ENCODE data around the gene CR1L.

CR1L gene

DNA sequence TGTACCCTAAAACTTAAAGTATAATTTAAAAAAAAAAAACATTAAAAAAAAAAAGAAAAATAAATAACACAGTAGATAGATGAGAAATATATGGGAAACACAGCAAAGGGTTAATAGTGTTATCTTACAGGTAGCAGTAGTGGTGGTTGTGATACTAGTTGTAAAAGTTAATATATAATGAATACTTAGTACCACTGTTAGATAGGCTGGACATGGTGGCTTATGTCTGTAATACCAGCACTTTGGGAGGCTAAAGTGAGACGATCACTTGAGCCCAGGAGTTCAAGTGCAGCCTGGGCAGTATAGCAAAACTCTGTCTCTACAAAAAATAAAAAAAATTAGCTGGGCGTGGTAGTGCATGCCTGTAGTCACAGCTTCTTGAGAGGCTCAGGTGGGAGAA, 74.3 kb downstream of the CR1L start:
- TF ChIP-seq TAF1 (IDR thresholded peaks at IDR 0.05; ENCODE audit: low read depth) = no peak
- TF ChIP-seq TCF12 (IDR thresholded peaks at IDR 0.05; ENCODE audit: low read depth) = no peak
- no peak for TF ChIP-seq CEBPB (IDR thresholded peaks at IDR 0.05)
- TF ChIP-seq EGR1 (IDR thresholded peaks at IDR 0.05) = no peak

DNA sequence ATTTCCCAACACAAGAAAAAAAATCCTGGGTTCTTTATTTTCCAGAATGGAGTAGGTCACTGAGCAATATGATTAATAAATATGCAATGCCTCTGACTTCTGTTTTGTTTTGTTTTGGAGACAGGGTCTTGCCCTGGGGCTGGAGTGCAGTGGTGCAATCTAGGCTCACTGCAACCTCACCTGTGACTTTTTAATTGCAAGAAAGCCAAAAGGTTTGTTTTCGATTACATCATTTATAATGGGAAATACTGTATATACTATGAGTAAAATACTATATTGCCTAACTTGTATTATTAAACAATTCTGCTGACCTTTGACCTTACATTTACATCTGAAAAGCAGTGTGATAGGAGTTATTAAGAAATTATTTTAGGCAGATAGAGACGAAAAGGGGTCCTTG, 95.3 kb downstream of the CR1L start:
- TF ChIP-seq TCF12 (IDR thresholded peaks at IDR 0.05; ENCODE audit: low read depth) = no peak
- TF ChIP-seq YY1 (IDR thresholded peaks at IDR 0.05; ENCODE audit: low read depth) = no peak
- TF ChIP-seq, protein P1, sequence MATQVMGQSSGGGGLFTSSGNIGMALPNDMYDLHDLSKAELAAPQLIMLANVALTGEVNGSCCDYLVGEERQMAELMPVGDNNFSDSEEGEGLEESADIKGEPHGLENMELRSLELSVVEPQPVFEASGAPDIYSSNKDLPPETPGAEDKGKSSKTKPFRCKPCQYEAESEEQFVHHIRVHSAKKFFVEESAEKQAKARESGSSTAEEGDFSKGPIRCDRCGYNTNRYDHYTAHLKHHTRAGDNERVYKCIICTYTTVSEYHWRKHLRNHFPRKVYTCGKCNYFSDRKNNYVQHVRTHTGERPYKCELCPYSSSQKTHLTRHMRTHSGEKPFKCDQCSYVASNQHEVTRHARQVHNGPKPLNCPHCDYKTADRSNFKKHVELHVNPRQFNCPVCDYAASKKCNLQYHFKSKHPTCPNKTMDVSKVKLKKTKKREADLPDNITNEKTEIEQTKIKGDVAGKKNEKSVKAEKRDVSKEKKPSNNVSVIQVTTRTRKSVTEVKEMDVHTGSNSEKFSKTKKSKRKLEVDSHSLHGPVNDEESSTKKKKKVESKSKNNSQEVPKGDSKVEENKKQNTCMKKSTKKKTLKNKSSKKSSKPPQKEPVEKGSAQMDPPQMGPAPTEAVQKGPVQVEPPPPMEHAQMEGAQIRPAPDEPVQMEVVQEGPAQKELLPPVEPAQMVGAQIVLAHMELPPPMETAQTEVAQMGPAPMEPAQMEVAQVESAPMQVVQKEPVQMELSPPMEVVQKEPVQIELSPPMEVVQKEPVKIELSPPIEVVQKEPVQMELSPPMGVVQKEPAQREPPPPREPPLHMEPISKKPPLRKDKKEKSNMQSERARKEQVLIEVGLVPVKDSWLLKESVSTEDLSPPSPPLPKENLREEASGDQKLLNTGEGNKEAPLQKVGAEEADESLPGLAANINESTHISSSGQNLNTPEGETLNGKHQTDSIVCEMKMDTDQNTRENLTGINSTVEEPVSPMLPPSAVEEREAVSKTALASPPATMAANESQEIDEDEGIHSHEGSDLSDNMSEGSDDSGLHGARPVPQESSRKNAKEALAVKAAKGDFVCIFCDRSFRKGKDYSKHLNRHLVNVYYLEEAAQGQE (IDR thresholded peaks at IDR 0.05; ENCODE audit: low read depth) = no peak
- no peak for TF ChIP-seq EP300 (IDR thresholded peaks at IDR 0.05; ENCODE audit: borderline replicate concordance)
- no peak for TF ChIP-seq RAD21 (IDR thresholded peaks at IDR 0.05; ENCODE audit: low read depth)
- no peak for TF ChIP-seq FOXM1 (IDR thresholded peaks at IDR 0.05; ENCODE audit: borderline replicate concordance, low read depth)
- TF ChIP-seq, protein P2, sequence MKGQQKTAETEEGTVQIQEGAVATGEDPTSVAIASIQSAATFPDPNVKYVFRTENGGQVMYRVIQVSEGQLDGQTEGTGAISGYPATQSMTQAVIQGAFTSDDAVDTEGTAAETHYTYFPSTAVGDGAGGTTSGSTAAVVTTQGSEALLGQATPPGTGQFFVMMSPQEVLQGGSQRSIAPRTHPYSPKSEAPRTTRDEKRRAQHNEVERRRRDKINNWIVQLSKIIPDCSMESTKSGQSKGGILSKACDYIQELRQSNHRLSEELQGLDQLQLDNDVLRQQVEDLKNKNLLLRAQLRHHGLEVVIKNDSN (IDR thresholded peaks at IDR 0.05) = no peak
- no peak for TF ChIP-seq ZBTB7A (IDR thresholded peaks at IDR 0.05; ENCODE audit: low read depth)
- TF ChIP-seq, protein P3, sequence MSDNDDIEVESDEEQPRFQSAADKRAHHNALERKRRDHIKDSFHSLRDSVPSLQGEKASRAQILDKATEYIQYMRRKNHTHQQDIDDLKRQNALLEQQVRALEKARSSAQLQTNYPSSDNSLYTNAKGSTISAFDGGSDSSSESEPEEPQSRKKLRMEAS (IDR thresholded peaks at IDR 0.05) = no peak
- TF ChIP-seq CREB1 (IDR thresholded peaks at IDR 0.05; ENCODE audit: low read depth) = no peak
- no peak for TF ChIP-seq CEBPB (IDR thresholded peaks at IDR 0.05)
- no peak for TF ChIP-seq NFIC (IDR thresholded peaks at IDR 0.05)
- no peak for TF ChIP-seq TEAD4 (IDR thresholded peaks at IDR 0.05)
- TF ChIP-seq EGR1 (IDR thresholded peaks at IDR 0.05) = no peak
- TF ChIP-seq TAF1 (IDR thresholded peaks at IDR 0.05; ENCODE audit: low read depth) = no peak

DNA sequence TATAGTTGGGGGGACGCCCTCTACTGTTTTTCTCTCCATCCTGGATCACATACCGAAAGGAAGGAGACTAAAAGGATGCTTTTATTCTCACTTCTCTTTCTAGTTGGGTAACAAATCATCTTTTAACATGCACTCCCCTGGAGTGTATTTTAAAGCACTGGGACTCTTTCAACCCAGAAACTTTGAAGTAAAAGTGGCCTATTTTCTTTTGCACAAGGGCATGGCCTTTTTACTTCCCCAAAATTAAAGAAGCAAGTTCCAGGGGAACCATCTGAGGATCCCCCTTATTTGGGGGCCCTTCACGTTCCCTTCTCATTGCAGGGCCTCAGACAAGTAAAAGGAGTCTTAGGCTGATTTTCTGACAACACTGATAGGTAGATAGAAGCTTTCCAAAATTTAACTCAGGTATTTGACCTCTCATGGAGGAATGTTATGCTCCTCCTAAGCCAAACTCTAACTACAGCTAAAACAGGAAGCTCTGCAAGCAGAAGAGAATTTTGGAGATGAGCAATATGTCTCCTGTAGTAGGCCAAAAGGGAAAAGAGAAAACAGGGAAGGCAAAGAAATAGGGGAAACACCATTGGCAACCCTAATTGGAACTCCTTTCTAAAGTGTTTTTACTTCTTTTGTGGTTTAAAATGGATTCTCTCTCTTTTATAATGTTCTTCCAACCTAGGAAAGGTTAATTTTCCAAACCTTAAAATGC, 98.1 kb downstream of the CR1L start:
- TF ChIP-seq NFIC (IDR thresholded peaks at IDR 0.05) = no peak
- TF ChIP-seq YY1 (IDR thresholded peaks at IDR 0.05; ENCODE audit: low read depth) = no peak
- TF ChIP-seq, protein P3 (IDR thresholded peaks at IDR 0.05) = no peak
- no peak for TF ChIP-seq TCF12 (IDR thresholded peaks at IDR 0.05; ENCODE audit: low read depth)
- no peak for TF ChIP-seq EP300 (IDR thresholded peaks at IDR 0.05; ENCODE audit: borderline replicate concordance)

DNA sequence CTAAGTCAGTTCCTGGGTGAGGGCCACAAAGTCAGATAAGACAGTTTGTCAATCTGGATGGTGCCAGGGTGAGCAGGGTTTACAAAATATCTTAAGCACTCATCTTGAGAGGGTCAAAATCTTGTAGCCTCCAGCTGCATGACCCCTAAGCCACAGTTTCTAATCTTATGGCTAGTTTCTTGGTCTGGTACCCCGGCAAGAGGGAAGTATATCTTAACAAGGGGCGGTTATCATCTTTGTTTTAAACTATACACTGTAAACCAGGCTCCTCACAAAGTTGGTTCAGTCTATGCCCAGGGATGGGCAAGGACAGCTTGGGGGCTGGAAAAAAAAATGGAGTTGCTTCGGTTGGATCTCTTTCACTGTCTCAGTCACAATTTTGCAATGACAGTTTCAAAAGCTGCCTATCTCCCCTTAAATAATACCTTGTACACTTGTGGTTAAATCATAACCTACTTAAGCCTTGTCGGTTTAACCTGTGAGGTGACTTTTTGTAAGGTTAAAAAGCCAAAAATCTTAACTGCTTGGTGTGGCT, 99.1 kb downstream of the CR1L start:
- no peak for TF ChIP-seq TEAD4 (IDR thresholded peaks at IDR 0.05)
- TF ChIP-seq FOXM1 (IDR thresholded peaks at IDR 0.05; ENCODE audit: borderline replicate concordance, low read depth) = no peak
- no peak for TF ChIP-seq YY1 (IDR thresholded peaks at IDR 0.05; ENCODE audit: low read depth)
- TF ChIP-seq, protein P3 (IDR thresholded peaks at IDR 0.05) = no peak

DNA sequence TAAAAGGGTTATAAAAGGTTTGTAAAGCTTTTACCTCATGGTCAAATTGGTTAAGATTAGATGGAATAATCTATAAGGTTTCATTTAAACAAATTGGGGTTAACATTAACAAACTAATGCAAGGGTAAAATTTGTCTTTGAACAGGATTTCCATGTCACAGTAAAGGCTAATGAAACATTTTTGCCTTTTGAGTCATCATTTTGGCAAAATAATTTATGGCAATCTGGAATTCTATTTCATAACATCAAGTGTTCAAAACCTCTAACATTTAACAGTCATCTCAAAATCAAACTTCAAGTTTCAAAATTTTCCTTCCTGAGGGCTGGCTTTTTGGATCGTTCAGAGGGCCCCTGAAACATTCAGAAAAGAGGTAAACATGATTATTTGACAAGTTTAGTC, 100.4 kb downstream of the CR1L start:
- TF ChIP-seq EP300 (IDR thresholded peaks at IDR 0.05; ENCODE audit: borderline replicate concordance) (no peak), NFIC (IDR thresholded peaks at IDR 0.05) (no peak), RAD21 (IDR thresholded peaks at IDR 0.05; ENCODE audit: low read depth) (no peak), CEBPB (IDR thresholded peaks at IDR 0.05) (no peak), TEAD4 (IDR thresholded peaks at IDR 0.05) (no peak), TAF1 (IDR thresholded peaks at IDR 0.05; ENCODE audit: low read depth) (no peak), FOXM1 (IDR thresholded peaks at IDR 0.05; ENCODE audit: borderline replicate concordance, low read depth) (no peak)
- TF ChIP-seq, protein P3 (IDR thresholded peaks at IDR 0.05) = no peak
- TF ChIP-seq, protein P2 (IDR thresholded peaks at IDR 0.05) = no peak

DNA sequence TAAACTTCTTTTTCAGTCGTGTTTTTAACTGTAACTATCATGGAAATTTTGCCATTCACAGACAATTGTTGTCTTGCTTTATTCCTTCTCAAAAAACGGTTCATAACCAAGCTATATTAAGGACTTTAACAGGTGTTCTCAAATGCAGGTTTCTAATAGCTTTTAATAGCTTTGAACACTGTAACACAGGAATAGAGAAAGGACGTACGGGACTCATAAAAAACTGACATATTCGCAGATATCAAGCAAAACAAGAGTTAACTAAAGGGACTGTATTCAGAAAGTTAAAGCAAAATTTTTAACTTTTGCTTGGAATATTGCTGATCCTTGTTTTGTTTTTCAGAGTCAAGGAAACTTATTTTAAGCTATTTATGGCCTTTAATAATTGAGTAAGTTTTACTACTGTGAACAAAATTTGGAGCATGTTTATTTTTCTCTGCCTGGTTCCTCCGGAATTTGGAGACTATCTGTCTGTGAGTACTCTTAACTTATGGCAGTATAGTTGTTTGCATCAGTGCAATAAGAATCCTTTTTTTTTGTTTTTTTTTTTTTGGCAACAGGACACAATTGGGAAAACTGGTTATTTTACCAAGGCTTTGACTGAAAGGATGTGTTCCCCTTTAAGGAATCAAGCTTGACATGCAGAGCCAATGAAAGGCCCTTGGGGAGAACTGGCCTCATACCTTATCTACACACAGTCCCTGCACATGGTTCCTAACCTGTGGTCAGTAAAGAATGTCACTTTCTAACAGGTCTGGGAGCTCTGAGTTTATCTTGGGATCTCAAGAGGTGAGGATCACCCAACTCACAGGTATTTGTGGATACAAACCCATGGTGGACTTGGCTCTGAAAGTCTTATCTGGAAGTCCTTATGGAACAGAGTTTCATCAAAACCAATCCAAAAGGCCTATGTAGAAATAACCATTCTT, 101.2 kb downstream of the CR1L start:
- TF ChIP-seq, protein P3 (IDR thresholded peaks at IDR 0.05) = no peak
- no peak for TF ChIP-seq ZBTB7A (IDR thresholded peaks at IDR 0.05; ENCODE audit: low read depth)
- no peak for TF ChIP-seq FOXM1 (IDR thresholded peaks at IDR 0.05; ENCODE audit: borderline replicate concordance, low read depth)
- TF ChIP-seq TCF12 (IDR thresholded peaks at IDR 0.05; ENCODE audit: low read depth) = no peak
- no peak for TF ChIP-seq EP300 (IDR thresholded peaks at IDR 0.05; ENCODE audit: borderline replicate concordance)
- no peak for TF ChIP-seq TEAD4 (IDR thresholded peaks at IDR 0.05)
- no peak for TF ChIP-seq YY1 (IDR thresholded peaks at IDR 0.05; ENCODE audit: low read depth)
- no peak for TF ChIP-seq CREB1 (IDR thresholded peaks at IDR 0.05; ENCODE audit: low read depth)
